Natural killer cell (primary cell): ENCODE measurements around the gene MMP17. TPM values are rescaled to one million over a fixed set of nuclear protein-coding genes. Genes with fewer than 3 reads are reported as not detected.

Source experiments
- ATAC-seq, 3 donors: fragments of 150-1000 bp in 2 of 3; fragments of 200-7000 bp in 1 of 3; cut with Tn5 transposase; 1 replicate in 1 of 3; 2 replicates in 2 of 3; pipeline ENCODE4 v1.10.0; 2021; ENCODE audit warnings: mild to moderate bottlenecking in 2 of 3, moderate library complexity in 2 of 3
- DNase-seq, 2 donors: peaks; one replicate each; pipeline versions ENCODE4 v3.0.0 to v3.0.0-alpha.2; 2013 to 2021; ENCODE audit warnings: mixed read lengths in 1 of 2
- H3K27ac ChIP-seq: one replicate; pipeline ENCODE4 v1.5.1; 2013; ENCODE audit warnings: mild to moderate bottlenecking, low read length
- H3K27me3 ChIP-seq: one replicate; pipeline ENCODE4 v1.6.1; 2013; ENCODE audit warnings: low read length; ENCODE audit not compliant: control insufficient read depth, insufficient read depth
- H3K36me3 ChIP-seq: one replicate; pipeline ENCODE4 v1.6.1; 2013; ENCODE audit warnings: low read length; ENCODE audit not compliant: control insufficient read depth, insufficient read depth
- H3K4me1 ChIP-seq: one replicate; pipeline ENCODE4 v1.6.1; 2013; ENCODE audit warnings: low read length; ENCODE audit not compliant: control insufficient read depth, insufficient read depth
- H3K4me3 ChIP-seq: one replicate; pipeline ENCODE4 v1.5.1; 2013; ENCODE audit warnings: low read length
- H3K9me3 ChIP-seq: one replicate; pipeline ENCODE4 v1.6.1; 2013; ENCODE audit warnings: low read length; ENCODE audit not compliant: control insufficient read depth, insufficient read depth
- H3K27ac Mint-ChIP-seq, 2 donors: one replicate each; pipeline ENCODE4 v1.8.0; 2022; ENCODE audit warnings: mild to moderate bottlenecking in 2 of 2, mixed read lengths in 2 of 2, moderate library complexity in 1 of 2
- H3K27me3 Mint-ChIP-seq, 2 donors: one replicate each; pipeline ENCODE4 v1.8.0; 2022; ENCODE audit warnings: low read depth in 2 of 2, mixed read lengths in 2 of 2
- H3K36me3 Mint-ChIP-seq: one replicate; pipeline ENCODE4 v1.8.0; 2022; ENCODE audit warnings: mixed read lengths
- H3K4me1 Mint-ChIP-seq, 2 donors: one replicate each; pipeline ENCODE4 v1.8.0; 2022; ENCODE audit warnings: mixed read lengths in 2 of 2
- H3K4me3 Mint-ChIP-seq: one replicate; pipeline ENCODE4 v1.8.0; 2022; ENCODE audit warnings: mild to moderate bottlenecking, moderate library complexity, mixed read lengths
- H3K9me3 Mint-ChIP-seq, 2 donors: one replicate each; pipeline ENCODE4 v1.8.0; 2022; ENCODE audit warnings: mixed read lengths in 2 of 2
- CTCF ChIP-seq: fragments of 200-600 bp; IDR thresholded peaks from one replicate; pipeline ENCODE4 v1.8.0; 2022; ENCODE audit warnings: antibody characterized with exemption
- WGBS: methylation state at CpG from one replicate; pipeline ENCODE4 v1.1.7; 2013; ENCODE audit warnings: missing lambda C conversion rate; ENCODE audit not compliant: insufficient coverage; 5-methylcytosine and 5-hydroxymethylcytosine counted together
- intact Hi-C: fragments of 100-400 bp; cut with micrococcal nuclease; formaldehyde crosslinking; loops from one replicate; pipeline ENCODE4 v1.14.2; 2022
- total RNA-seq, 4 donors: library from RNA; stranded (reverse); fragments of 120-200 nt in 1 of 4; gene quantifications; one replicate each; pipeline versions ENCODE4 v1.2.3 to v1.2.4, GENCODE V29; 2013 to 2022

MMP17 gene
- total RNA-seq, 3 donors from 2014 or later (not counting 1 experiment from before 2014, with no cell fraction given), result 1.6 to 2.0 (median 1.7) TPM

GRCh38 chr12:131789638-131790037 is 38.6 kb upstream of the MMP17 start:
- Histone ChIP-seq H3K27ac (no peak overlapping the region), H3K27me3 (no peaks in the 10 kb centered on the region), H3K36me3 (peaks cover 53% of the 10 kb centered on the region), H3K9me3 (no peaks in the 10 kb centered on the region), H3K4me3 (no peak overlapping the region), H3K4me1 (no peaks in the 10 kb centered on the region)
- Mint-ChIP-seq H3K36me3 (peaks cover 11% of the 10 kb centered on the region), H3K4me3 (no peak overlapping the region), H3K27ac (no peak overlapping the region), H3K9me3 (no peaks in the 10 kb centered on the region), H3K27me3 (no peaks in the 10 kb centered on the region), H3K4me1 (peaks cover 0 to 7% of the 10 kb centered on the region in 2 donors)
- DNase-seq, result no peak
- ATAC-seq, result no peak
- TF ChIP-seq CTCF, result no peak
- WGBS, result 98% methylated on average over 12 of the region's 12 CpGs
- intact Hi-C loops, result no loop called here

- Histone ChIP-seq H3K27ac (no peak overlapping the region), H3K9me3 (no peaks in the 10 kb centered on the region), H3K4me1 (no peaks in the 10 kb centered on the region), H3K4me3 (no peak overlapping the region), H3K27me3 (no peaks in the 10 kb centered on the region), H3K36me3 (peaks cover 43% of the 10 kb centered on the region)
- ATAC-seq (no peak), DNase-seq (no peak)
- Mint-ChIP-seq H3K27ac (no peak overlapping the region), H3K9me3 (no peaks in the 10 kb centered on the region), H3K4me3 (no peak overlapping the region), H3K27me3 (no peaks in the 10 kb centered on the region), H3K36me3 (no peaks in the 10 kb centered on the region), H3K4me1 (peaks cover 0 to 4% of the 10 kb centered on the region in 2 donors)
- WGBS, result 92% methylated on average over 18 of the region's 19 CpGs
- no peak for TF ChIP-seq CTCF
- intact Hi-C loops, result no loop called here
Measured at GRCh38 chr12:131793243-131794022, 34.8 kb upstream of the MMP17 start.

DNA sequence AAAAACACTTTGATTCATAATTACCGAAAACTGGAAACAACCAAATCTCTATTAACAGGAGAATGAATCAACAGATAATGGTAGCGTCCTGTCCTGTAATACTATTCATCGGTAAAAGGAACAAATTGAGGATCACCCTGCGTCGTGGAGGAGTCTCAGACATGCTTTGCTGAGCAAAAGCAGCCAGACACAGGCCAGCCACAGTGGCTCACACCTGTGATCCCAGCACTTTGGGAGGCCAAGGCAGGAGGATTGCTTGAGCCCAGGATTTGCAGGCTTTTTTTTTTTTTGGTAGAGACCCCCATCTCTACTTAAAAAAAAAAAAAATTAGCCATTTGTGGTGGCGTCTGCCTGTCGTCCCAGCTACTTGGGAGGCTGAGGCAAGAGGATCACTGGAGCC is 34.1 kb upstream of the MMP17 start:
- Histone ChIP-seq H3K9me3 (no peaks in the 10 kb centered on the region), H3K36me3 (peaks cover 45% of the 10 kb centered on the region), H3K27ac (no peak overlapping the region), H3K4me3 (no peak overlapping the region), H3K4me1 (no peaks in the 10 kb centered on the region), H3K27me3 (no peaks in the 10 kb centered on the region)
- Mint-ChIP-seq H3K27me3 (no peaks in the 10 kb centered on the region), H3K4me3 (no peak overlapping the region), H3K9me3 (no peaks in the 10 kb centered on the region), H3K27ac (no peak overlapping the region), H3K36me3 (no peaks in the 10 kb centered on the region), H3K4me1 (peaks cover 0 to 4% of the 10 kb centered on the region in 2 donors)
- ATAC-seq, result no peak
- 97% methylated on average over 7 of the region's 7 CpGs for WGBS
- intact Hi-C loops, result no loop called here
- no peak for DNase-seq
- TF ChIP-seq CTCF, result no peak

GRCh38 chr12:131794573-131794972 is 33.6 kb upstream of the MMP17 start:
- DNase-seq, result no peak
- Mint-ChIP-seq H3K4me3 (no peak overlapping the region), H3K36me3 (no peaks in the 10 kb centered on the region), H3K27ac (no peak overlapping the region), H3K4me1 (peaks cover 0 to 4% of the 10 kb centered on the region in 2 donors), H3K27me3 (no peaks in the 10 kb centered on the region), H3K9me3 (no peaks in the 10 kb centered on the region)
- Histone ChIP-seq H3K27me3 (no peaks in the 10 kb centered on the region), H3K27ac (no peak overlapping the region), H3K4me3 (no peak overlapping the region), H3K9me3 (no peaks in the 10 kb centered on the region), H3K36me3 (peaks cover 50% of the 10 kb centered on the region), H3K4me1 (no peaks in the 10 kb centered on the region)
- intact Hi-C loops, result no loop called here
- ATAC-seq, result no peak
- 94% methylated on average over 10 of the region's 10 CpGs for WGBS
- TF ChIP-seq CTCF, result no peak
